ENCODE results near the gene MED13L.

Gene MED13L

GRCh38 chr12:116143909-116144308, 133.6 kb downstream of the MED13L start:
- no peak for TF ChIP-seq CTCF (conservative IDR thresholded peaks at IDR 0.05; ENCODE audit: low read depth, low read length)
- H3K4me3 ChIP-seq (ENCODE audit: low read depth, low read length) = no peak overlapping the region
- peak; percentile 96 for DNase-seq (ENCODE audit: low read depth)

- no peak for TF ChIP-seq CTCF (conservative IDR thresholded peaks at IDR 0.05; ENCODE audit: low read depth, low read length)
- peak; percentile 83 for DNase-seq (ENCODE audit: low read depth)
- no peak overlapping the region for H3K4me3 ChIP-seq (ENCODE audit: low read depth, low read length)
Measured at GRCh38 chr12:116142936-116143898, 134.3 kb downstream of the MED13L start.

- H3K4me3 ChIP-seq (ENCODE audit: low read depth, low read length) = no peak overlapping the region
- DNase-seq (ENCODE audit: low read depth) = no peak
- no peak for TF ChIP-seq CTCF (conservative IDR thresholded peaks at IDR 0.05; ENCODE audit: low read depth, low read length)
Measured at GRCh38 chr12:116141833-116142162, 135.7 kb downstream of the MED13L start.

GRCh38 chr12:116141110-116141832, 136.2 kb downstream of the MED13L start:
- no peak overlapping the region for H3K4me3 ChIP-seq (ENCODE audit: low read depth, low read length)
- peak; percentile 46 for DNase-seq (ENCODE audit: low read depth)
- TF ChIP-seq CTCF (conservative IDR thresholded peaks at IDR 0.05; ENCODE audit: low read depth, low read length) = peak; percentile 30

- no peak for DNase-seq (ENCODE audit: low read depth)
- H3K4me3 ChIP-seq (ENCODE audit: low read depth, low read length) = no peak overlapping the region
- no peak for TF ChIP-seq CTCF (conservative IDR thresholded peaks at IDR 0.05; ENCODE audit: low read depth, low read length)
Measured at GRCh38 chr12:116140529-116140928, 137.0 kb downstream of the MED13L start.

GRCh38 chr12:116138781-116139180, 138.7 kb downstream of the MED13L start:
- H3K4me3 ChIP-seq (ENCODE audit: low read depth, low read length) = no peak overlapping the region
- DNase-seq (ENCODE audit: low read depth) = no peak
- TF ChIP-seq CTCF (conservative IDR thresholded peaks at IDR 0.05; ENCODE audit: low read depth, low read length) = no peak

Data from choroid plexus epithelial cell (primary cell).